SK-N-SH (cell line): ENCODE results near the gene SHISA5. TPM values are rescaled to one million over a fixed set of nuclear protein-coding genes. Genes with fewer than 3 reads are reported as not detected.

Experiments
- EZH2phosphoT487 ChIP-seq: fragments of 200-600 bp; sonication (generic); IDR thresholded peaks from 2 replicates; pipeline ENCODE4 v1.6.1; 2017; ENCODE audit warnings: low read depth, mixed run types, mild to moderate bottlenecking, antibody characterized with exemption, moderate library complexity, borderline replicate concordance
- FOXJ3 ChIP-seq: sonication (generic); formaldehyde crosslinking; IDR thresholded peaks from 2 replicates; pipeline ENCODE4 v1.5.1; 2020; ENCODE audit warnings: mild to moderate bottlenecking, missing genetic modification reagents
- GATA2 ChIP-seq: sonication (generic); formaldehyde crosslinking; IDR thresholded peaks from 2 replicates; pipeline ENCODE4 v1.5.0; 2020; ENCODE audit warnings: mild to moderate bottlenecking, missing genetic modification reagents
- IRF3 ChIP-seq: fragments of 150-350 bp; IDR thresholded peaks from 2 replicates; pipeline ENCODE4 v1.6.1; 2016; ENCODE audit warnings: mild to moderate bottlenecking, low read depth, low read length
- JUND ChIP-seq: IDR thresholded peaks from 2 replicates; pipeline ENCODE4 v1.4.0; 2012
- MAX ChIP-seq: IDR thresholded peaks from 2 replicates; pipeline ENCODE4 v1.4.0; 2012; ENCODE audit warnings: low read depth
- MEF2A ChIP-seq: IDR thresholded peaks from 2 replicates; pipeline ENCODE4 v1.4.0; 2012; ENCODE audit warnings: low read depth, borderline replicate concordance
- RAD21 ChIP-seq: IDR thresholded peaks from 2 replicates; pipeline ENCODE4 v1.6.1; 2012; ENCODE audit warnings: mild to moderate bottlenecking, low read length
- RXRA ChIP-seq: IDR thresholded peaks from 2 replicates; pipeline ENCODE4 v1.4.0; 2012; ENCODE audit warnings: low read depth, mild to moderate bottlenecking, borderline replicate concordance
- SMC3 ChIP-seq: IDR thresholded peaks from 2 replicates; pipeline ENCODE4 v1.6.1; 2012; ENCODE audit warnings: low read depth, low read length, improper control_type of control experiment
- TCF12 ChIP-seq: IDR thresholded peaks from 2 replicates; pipeline ENCODE4 v1.4.0; 2012
- TEAD4 ChIP-seq: IDR thresholded peaks from 2 replicates; pipeline ENCODE4 v1.4.0; 2012; ENCODE audit warnings: mild to moderate bottlenecking, borderline replicate concordance; ENCODE audit not compliant: insufficient read depth
- YY1 ChIP-seq: IDR thresholded peaks from 2 replicates; pipeline ENCODE4 v1.4.0; 2012; ENCODE audit warnings: low read depth, mild to moderate bottlenecking
- ZBTB33 ChIP-seq: IDR thresholded peaks from 2 replicates; pipeline ENCODE4 v1.4.0; 2012; ENCODE audit warnings: low read depth, borderline replicate concordance
- polyA plus RNA-seq, 3 experiments: library from polyadenylated mRNA; depleted of rRNA; stranded (reverse); fragments of >200 nt; gene quantifications; 2 replicates each; pipeline ENCODE4 v1.2.3, GENCODE V29; 2012
- TF ChIP-seq, protein P1 (sequence below): IDR thresholded peaks from 2 replicates; pipeline ENCODE4 v1.6.1; 2012; ENCODE audit warnings: mild to moderate bottlenecking, low read depth, low read length, moderate library complexity
- TF ChIP-seq, protein P2 (sequence below): fragments of 150-350 bp; IDR thresholded peaks from 2 replicates; pipeline ENCODE4 v1.6.1; 2017; ENCODE audit warnings: antibody characterized with exemption, low read length, low read depth, borderline replicate concordance

Gene SHISA5
- polyA plus RNA-seq, 1 of the 3 experiments (the other 2 are of a cell fraction) = 194 TPM

DNA sequence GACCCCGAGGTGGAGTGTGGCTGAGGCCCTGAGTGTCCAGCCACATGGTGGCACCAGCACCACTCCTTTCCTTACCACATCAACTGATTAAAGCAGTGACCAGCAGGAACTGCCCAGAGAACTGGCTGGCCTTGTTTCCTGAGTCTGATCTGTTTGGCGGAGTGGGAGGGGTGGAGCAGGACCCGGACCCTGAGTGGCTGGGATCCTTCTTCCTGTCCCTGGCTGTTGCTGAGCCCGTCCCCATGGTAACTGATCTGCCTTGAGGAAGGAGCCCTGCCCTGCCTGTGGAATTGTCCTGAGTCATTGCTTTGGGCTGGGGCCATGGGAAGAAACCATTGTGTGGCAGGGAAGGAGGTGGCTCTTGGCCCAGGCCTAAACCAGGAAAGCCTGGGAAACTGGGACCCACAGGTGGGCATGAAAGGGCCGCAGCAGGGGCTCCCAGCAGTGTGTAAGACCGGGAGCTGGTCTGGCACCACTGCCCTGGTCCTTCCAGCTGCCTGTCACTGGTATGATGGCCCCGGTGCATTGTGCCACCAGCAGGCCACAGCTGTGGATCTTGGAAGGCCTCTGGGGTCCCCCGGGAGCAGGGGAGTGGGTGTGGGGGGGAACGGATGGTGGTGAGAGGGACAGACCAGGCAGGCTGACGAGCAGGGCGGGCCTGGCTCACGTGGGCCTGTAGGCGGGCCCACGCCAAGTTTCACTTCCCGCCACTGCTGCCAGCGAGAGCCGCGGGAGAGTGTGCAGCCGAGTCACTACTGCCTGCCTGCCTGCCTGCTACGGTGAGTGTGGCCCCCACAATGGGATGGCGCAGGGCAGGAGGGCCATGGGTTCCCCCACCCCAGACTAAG is 38.2 kb downstream of the SHISA5 start (continued):
- TF ChIP-seq, protein P1, sequence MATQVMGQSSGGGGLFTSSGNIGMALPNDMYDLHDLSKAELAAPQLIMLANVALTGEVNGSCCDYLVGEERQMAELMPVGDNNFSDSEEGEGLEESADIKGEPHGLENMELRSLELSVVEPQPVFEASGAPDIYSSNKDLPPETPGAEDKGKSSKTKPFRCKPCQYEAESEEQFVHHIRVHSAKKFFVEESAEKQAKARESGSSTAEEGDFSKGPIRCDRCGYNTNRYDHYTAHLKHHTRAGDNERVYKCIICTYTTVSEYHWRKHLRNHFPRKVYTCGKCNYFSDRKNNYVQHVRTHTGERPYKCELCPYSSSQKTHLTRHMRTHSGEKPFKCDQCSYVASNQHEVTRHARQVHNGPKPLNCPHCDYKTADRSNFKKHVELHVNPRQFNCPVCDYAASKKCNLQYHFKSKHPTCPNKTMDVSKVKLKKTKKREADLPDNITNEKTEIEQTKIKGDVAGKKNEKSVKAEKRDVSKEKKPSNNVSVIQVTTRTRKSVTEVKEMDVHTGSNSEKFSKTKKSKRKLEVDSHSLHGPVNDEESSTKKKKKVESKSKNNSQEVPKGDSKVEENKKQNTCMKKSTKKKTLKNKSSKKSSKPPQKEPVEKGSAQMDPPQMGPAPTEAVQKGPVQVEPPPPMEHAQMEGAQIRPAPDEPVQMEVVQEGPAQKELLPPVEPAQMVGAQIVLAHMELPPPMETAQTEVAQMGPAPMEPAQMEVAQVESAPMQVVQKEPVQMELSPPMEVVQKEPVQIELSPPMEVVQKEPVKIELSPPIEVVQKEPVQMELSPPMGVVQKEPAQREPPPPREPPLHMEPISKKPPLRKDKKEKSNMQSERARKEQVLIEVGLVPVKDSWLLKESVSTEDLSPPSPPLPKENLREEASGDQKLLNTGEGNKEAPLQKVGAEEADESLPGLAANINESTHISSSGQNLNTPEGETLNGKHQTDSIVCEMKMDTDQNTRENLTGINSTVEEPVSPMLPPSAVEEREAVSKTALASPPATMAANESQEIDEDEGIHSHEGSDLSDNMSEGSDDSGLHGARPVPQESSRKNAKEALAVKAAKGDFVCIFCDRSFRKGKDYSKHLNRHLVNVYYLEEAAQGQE = no peak; the same call in 1 of the 2 replicates
- no peak for TF ChIP-seq ZBTB33
- no peak; the same call in 1 of the 2 replicates for TF ChIP-seq TCF12
- TF ChIP-seq, protein P2, sequence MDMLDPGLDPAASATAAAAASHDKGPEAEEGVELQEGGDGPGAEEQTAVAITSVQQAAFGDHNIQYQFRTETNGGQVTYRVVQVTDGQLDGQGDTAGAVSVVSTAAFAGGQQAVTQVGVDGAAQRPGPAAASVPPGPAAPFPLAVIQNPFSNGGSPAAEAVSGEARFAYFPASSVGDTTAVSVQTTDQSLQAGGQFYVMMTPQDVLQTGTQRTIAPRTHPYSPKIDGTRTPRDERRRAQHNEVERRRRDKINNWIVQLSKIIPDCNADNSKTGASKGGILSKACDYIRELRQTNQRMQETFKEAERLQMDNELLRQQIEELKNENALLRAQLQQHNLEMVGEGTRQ = peak; percentile 57; the same call in 1 of the 2 replicates
- no peak for TF ChIP-seq MEF2A
- TF ChIP-seq GATA2 (CRISPR knock-in tag) = no peak
- TF ChIP-seq SMC3 = peak; percentile 95
- TF ChIP-seq TEAD4 = no peak
- TF ChIP-seq JUND = no peak
- TF ChIP-seq RAD21 = peak; percentile 94
- no peak for TF ChIP-seq EZH2phosphoT487
- peak; percentile 57; the same call in 1 of the 2 replicates for TF ChIP-seq FOXJ3 (CRISPR knock-in tag)
- TF ChIP-seq YY1 = peak; percentile 50; the same call in 1 of the 2 replicates
- no peak for TF ChIP-seq IRF3
- no peak for TF ChIP-seq RXRA
- peak; percentile 81 for TF ChIP-seq MAX
